CD14-positive monocyte (primary cell): ENCODE data around the gene SLX1A. TPM values are rescaled to one million over a fixed set of nuclear protein-coding genes. Genes with fewer than 3 reads are reported as not detected.

ENCODE experiments used
- DNase-seq, 3 donors: peaks; one replicate each; pipeline ENCODE4 v3.0.0-alpha.2; 2011 to 2022
- H2AFZ ChIP-seq: 2 replicates; pipeline ENCODE4 v1.6.0; 2012; ENCODE audit warnings: mild to moderate bottlenecking, low read depth, low read length, inconsistent platforms; ENCODE audit not compliant: insufficient read depth, poor library complexity, severe bottlenecking
- H3K27ac ChIP-seq, 2 donors: 1 replicate in 1 of 2; 2 replicates in 1 of 2; pipeline ENCODE4 v1.5.1; 2012 to 2013; ENCODE audit warnings: low read length in 2 of 2, control low read depth in 1 of 2, inconsistent platforms in 1 of 2, low read depth in 1 of 2, mild to moderate bottlenecking in 1 of 2
- H3K27me3 ChIP-seq, 2 donors: one replicate each; pipeline versions ENCODE4 v1.6.0 to v1.6.1; 2011 to 2013; ENCODE audit warnings: low read length in 2 of 2; ENCODE audit not compliant: control insufficient read depth in 2 of 2, insufficient read depth in 2 of 2
- H3K36me3 ChIP-seq, 2 donors: replicated peaks in 1 of 2; 1 replicate in 1 of 2; 2 replicates in 1 of 2; pipeline versions ENCODE4 v1.5.1 to v1.6.1; 2012 to 2013; ENCODE audit warnings: low read length in 2 of 2, control low read depth in 1 of 2, inconsistent platforms in 1 of 2, mild to moderate bottlenecking in 1 of 2; ENCODE audit not compliant: insufficient read depth in 2 of 2, control insufficient read depth in 1 of 2
- H3K4me1 ChIP-seq, 2 donors: 1 replicate in 1 of 2; 2 replicates in 1 of 2; pipeline versions ENCODE4 v1.5.1 to v1.6.1; 2012 to 2013; ENCODE audit warnings: low read length in 2 of 2, control low read depth in 1 of 2, inconsistent platforms in 1 of 2, mild to moderate bottlenecking in 1 of 2, moderate library complexity in 1 of 2; ENCODE audit not compliant: insufficient read depth in 2 of 2, control insufficient read depth in 1 of 2
- H3K4me2 ChIP-seq: replicated peaks from 2 replicates; pipeline ENCODE3; 2012; ENCODE audit warnings: low read length, moderate library complexity, mild to moderate bottlenecking; ENCODE audit not compliant: poor library complexity, severe bottlenecking; ENCODE audit errors: extremely low read depth
- H3K4me3 ChIP-seq, 3 experiments: fragments of 200-600 bp in 1 of 3; sonication (generic) in 1 of 3; replicated peaks in 1 of 3; 1 replicate in 2 of 3; 2 replicates in 1 of 3; pipeline ENCODE4 v1.5.1; 2011 to 2013; ENCODE audit warnings: low read length in 3 of 3, mild to moderate bottlenecking in 3 of 3, control low read depth in 2 of 3, low read depth in 2 of 3, inconsistent platforms in 1 of 3, moderate library complexity in 1 of 3
- H3K79me2 ChIP-seq: 2 replicates; pipeline ENCODE4 v1.6.0; 2012; ENCODE audit warnings: mild to moderate bottlenecking, control low read depth, inconsistent platforms, low read length, moderate library complexity; ENCODE audit not compliant: insufficient read depth
- H3K9ac ChIP-seq: 2 replicates; pipeline ENCODE4 v1.6.0; 2017; ENCODE audit warnings: low read length, mild to moderate bottlenecking; ENCODE audit not compliant: insufficient read depth, poor library complexity, severe bottlenecking
- H3K9me3 ChIP-seq, 2 donors: replicated peaks in 1 of 2; 1 replicate in 1 of 2; 2 replicates in 1 of 2; pipeline versions ENCODE4 v1.5.1 to v1.6.1; 2012 to 2013; ENCODE audit warnings: low read length in 2 of 2, control low read depth in 1 of 2; ENCODE audit not compliant: control insufficient read depth in 1 of 2, insufficient read depth in 1 of 2
- H4K20me1 ChIP-seq: 2 replicates; pipeline ENCODE4 v1.6.0; 2012; ENCODE audit warnings: mild to moderate bottlenecking, low read length, control low read depth, moderate library complexity; ENCODE audit not compliant: insufficient read depth
- H3K27ac Mint-ChIP-seq, 7 donors: one replicate each; pipeline ENCODE4 v1.8.0; 2020; ENCODE audit warnings: mild to moderate bottlenecking in 7 of 7, mixed read lengths in 7 of 7, moderate library complexity in 6 of 7, inconsistent platforms in 2 of 7
- H3K27me3 Mint-ChIP-seq, 3 donors: one replicate each; pipeline ENCODE4 v1.8.0; 2021 to 2022; ENCODE audit warnings: low read depth in 3 of 3, mild to moderate bottlenecking in 3 of 3, mixed read lengths in 3 of 3, moderate library complexity in 3 of 3, inconsistent platforms in 1 of 3
- H3K36me3 Mint-ChIP-seq, 2 donors: one replicate each; pipeline ENCODE4 v1.8.0; 2020; ENCODE audit warnings: mixed read lengths in 2 of 2, inconsistent platforms in 1 of 2, mild to moderate bottlenecking in 1 of 2
- H3K4me1 Mint-ChIP-seq: one replicate; pipeline ENCODE4 v1.8.0; 2020; ENCODE audit warnings: mild to moderate bottlenecking, mixed read lengths
- H3K4me3 Mint-ChIP-seq, 2 donors: one replicate each; pipeline ENCODE4 v1.8.0; 2020; ENCODE audit warnings: mild to moderate bottlenecking in 2 of 2, mixed read lengths in 2 of 2, moderate library complexity in 1 of 2
- H3K9me3 Mint-ChIP-seq, 7 donors: one replicate each; pipeline ENCODE4 v1.8.0; 2020 to 2022; ENCODE audit warnings: mixed read lengths in 7 of 7, mild to moderate bottlenecking in 6 of 7, moderate library complexity in 6 of 7, inconsistent platforms in 2 of 7
- WGBS: methylation state at CpG from one replicate; pipeline ENCODE4 v1.1.5; 2013; ENCODE audit warnings: missing lambda C conversion rate; ENCODE audit not compliant: insufficient coverage; 5-methylcytosine and 5-hydroxymethylcytosine counted together
- intact Hi-C, 2 donors: fragments of 100-400 bp; cut with micrococcal nuclease; formaldehyde crosslinking; loops; one replicate each; pipeline versions ENCODE4 v1.15.0 to v1.15.1; 2023
- polyA plus RNA-seq, 3 donors: library from polyadenylated mRNA; depleted of rRNA in 1 of 3; unstranded in 2 of 3; stranded (reverse) in 1 of 3; fragments of 300-500 nt in 2 of 3; fragments of >200 nt in 1 of 3; fragmentation: Illumina TruSeq in 2 of 3; gene quantifications; 1 replicate in 2 of 3; 2 replicates in 1 of 3; pipeline ENCODE4 v1.2.3, GENCODE V29; 2012 to 2021
- TF ChIP-seq, protein P1 (sequence below): fragments of 200-600 bp; IDR thresholded peaks from one replicate; pipeline ENCODE4 v1.8.0; 2022; ENCODE audit warnings: antibody characterized with exemption, mild to moderate bottlenecking

The SLX1A gene
- polyA plus RNA-seq, 3 donors = 43.1 to 163 (median 162) TPM

DNA sequence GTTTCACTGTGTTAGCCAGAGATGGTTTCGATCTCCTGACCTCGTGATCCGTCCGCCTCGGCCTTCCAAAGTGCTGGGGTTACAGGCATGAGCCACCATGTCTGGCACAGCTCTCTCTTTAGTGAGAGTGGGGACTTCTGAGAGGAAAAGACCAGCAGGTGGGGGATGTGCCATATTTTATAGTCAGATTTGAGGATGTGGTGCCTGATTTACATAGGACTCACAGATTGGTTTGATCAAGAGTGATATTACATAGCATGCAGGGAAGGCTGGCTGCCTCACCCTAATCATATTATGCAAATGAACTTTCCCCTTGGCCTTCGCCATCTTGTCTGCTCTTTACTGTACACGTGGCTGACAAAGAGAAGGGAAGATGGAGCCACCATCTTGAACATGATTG is 42.6 kb upstream of the SLX1A start:
- no peak overlapping the region for H3K4me3 Mint-ChIP-seq
- H3K9me3 ChIP-seq = peaks cover 0 to 5% of the 10 kb centered on the region in 2 donors

DNA sequence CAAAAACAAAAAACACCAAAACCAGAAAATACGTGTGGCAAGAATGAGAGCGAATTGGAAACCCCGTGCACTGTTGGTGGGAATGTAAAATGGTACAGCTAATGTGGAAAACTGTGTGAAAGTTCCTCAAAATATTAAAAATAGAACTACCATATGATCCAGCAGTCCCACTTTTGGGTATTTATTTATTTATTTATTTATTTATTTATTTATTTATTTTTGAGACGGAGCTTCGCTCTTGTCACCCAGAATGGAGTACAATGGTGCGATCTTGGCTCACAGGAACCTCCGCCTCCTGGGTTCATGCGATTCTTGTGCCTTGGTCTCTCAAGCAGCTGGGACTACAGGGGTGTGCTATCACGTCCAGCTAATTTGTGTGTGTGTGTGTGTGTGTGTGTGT is 41.2 kb upstream of the SLX1A start:
- peaks cover 0 to 12% (median 6%) of the 10 kb centered on the region in 7 donors for H3K9me3 Mint-ChIP-seq
- H3K36me3 Mint-ChIP-seq = no peaks in the 10 kb centered on the region
- 93% methylated on average over 5 of the region's 9 CpGs for WGBS
- Histone ChIP-seq H3K4me2 (no peak overlapping the region), H3K79me2 (no peaks in the 10 kb centered on the region), H3K4me3 (no peak overlapping the region), H3K9me3 (peaks cover 0 to 5% of the 10 kb centered on the region in 2 donors), H2AFZ (no peak overlapping the region), H3K36me3 (no peaks in the 10 kb centered on the region), H4K20me1 (no peaks in the 10 kb centered on the region), H3K9ac (no peak overlapping the region), H3K27me3 (no peaks in the 10 kb centered on the region), H3K4me1 (peaks cover 31 to 37% of the 10 kb centered on the region in 2 donors), H3K27ac (no peak overlapping the region)
- H3K27ac Mint-ChIP-seq = no peak overlapping the region
- H3K27me3 Mint-ChIP-seq = peaks cover 0 to 2% (median 1%) of the 10 kb centered on the region in 3 donors
- no peak overlapping the region for H3K4me3 Mint-ChIP-seq
- TF ChIP-seq, protein P1, sequence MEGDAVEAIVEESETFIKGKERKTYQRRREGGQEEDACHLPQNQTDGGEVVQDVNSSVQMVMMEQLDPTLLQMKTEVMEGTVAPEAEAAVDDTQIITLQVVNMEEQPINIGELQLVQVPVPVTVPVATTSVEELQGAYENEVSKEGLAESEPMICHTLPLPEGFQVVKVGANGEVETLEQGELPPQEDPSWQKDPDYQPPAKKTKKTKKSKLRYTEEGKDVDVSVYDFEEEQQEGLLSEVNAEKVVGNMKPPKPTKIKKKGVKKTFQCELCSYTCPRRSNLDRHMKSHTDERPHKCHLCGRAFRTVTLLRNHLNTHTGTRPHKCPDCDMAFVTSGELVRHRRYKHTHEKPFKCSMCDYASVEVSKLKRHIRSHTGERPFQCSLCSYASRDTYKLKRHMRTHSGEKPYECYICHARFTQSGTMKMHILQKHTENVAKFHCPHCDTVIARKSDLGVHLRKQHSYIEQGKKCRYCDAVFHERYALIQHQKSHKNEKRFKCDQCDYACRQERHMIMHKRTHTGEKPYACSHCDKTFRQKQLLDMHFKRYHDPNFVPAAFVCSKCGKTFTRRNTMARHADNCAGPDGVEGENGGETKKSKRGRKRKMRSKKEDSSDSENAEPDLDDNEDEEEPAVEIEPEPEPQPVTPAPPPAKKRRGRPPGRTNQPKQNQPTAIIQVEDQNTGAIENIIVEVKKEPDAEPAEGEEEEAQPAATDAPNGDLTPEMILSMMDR = no peak
- no peak for DNase-seq
- intact Hi-C loops = no loop called here
- peaks cover 50% of the 10 kb centered on the region for H3K4me1 Mint-ChIP-seq

More for the DNA sequence above, 42.6 kb upstream of the SLX1A start:
- TF ChIP-seq, protein P1 = no peak
- H3K4me1 Mint-ChIP-seq = peaks cover 56% of the 10 kb centered on the region
- H3K27me3 Mint-ChIP-seq = peaks cover 0 to 2% (median 1%) of the 10 kb centered on the region in 3 donors
- H3K9me3 Mint-ChIP-seq = peaks cover 0 to 12% (median 6%) of the 10 kb centered on the region in 7 donors
- Histone ChIP-seq H3K4me3 (no peak overlapping the region), H3K27ac (no peak overlapping the region), H4K20me1 (no peaks in the 10 kb centered on the region), H3K4me2 (no peak overlapping the region), H2AFZ (no peak overlapping the region), H3K79me2 (no peaks in the 10 kb centered on the region), H3K36me3 (no peaks in the 10 kb centered on the region), H3K27me3 (no peaks in the 10 kb centered on the region), H3K9ac (no peak overlapping the region), H3K4me1 (peaks cover 42 to 49% of the 10 kb centered on the region in 2 donors)
- no peak for DNase-seq
- 97% methylated on average over 5 of the region's 7 CpGs for WGBS
- no peaks in the 10 kb centered on the region for H3K36me3 Mint-ChIP-seq
- peak overlapping the region in 2 of 7 donors; percentile 61 to 64 for H3K27ac Mint-ChIP-seq
- intact Hi-C loops = no loop called here
